GM18868 (cell line): ENCODE measurements around the gene WDR93.
"Not testable (repeated sequence)": the region's sequence is repeated elsewhere in the genome, so short reads cannot be mapped to it uniquely, and the experiment has no call there.

ENCODE experiments used
- ATAC-seq: cut with Tn5 transposase; IDR thresholded peaks from one replicate; pipeline ENCODE4 v1.9.1; 2021; ENCODE audit warnings: mild to moderate bottlenecking, moderate library complexity; ENCODE audit not compliant: unreplicated experiment

Gene WDR93

GRCh38 chr15:89681146-89681545, 9.5 kb upstream of the WDR93 start:
- ATAC-seq, result no peak

DNA sequence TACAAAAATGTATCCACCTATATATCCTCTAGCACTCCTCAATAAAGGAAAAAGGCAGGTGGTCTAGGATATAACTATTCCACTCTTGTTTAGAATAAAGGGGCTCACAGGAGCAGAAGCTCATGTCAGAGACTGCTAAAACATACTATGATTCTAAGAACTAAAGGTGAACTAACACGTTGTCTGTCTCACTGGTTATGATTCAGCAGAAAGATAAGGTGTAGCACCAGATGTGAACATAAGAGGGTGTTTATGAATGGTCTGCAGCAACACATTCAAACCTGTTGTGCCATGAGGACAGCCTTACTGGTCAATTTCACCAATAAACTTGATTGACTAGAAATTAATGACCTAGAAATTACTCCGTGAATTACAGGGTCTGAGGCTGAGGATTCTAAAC, 4.6 kb upstream of the WDR93 start:
- ATAC-seq, result no peak

DNA sequence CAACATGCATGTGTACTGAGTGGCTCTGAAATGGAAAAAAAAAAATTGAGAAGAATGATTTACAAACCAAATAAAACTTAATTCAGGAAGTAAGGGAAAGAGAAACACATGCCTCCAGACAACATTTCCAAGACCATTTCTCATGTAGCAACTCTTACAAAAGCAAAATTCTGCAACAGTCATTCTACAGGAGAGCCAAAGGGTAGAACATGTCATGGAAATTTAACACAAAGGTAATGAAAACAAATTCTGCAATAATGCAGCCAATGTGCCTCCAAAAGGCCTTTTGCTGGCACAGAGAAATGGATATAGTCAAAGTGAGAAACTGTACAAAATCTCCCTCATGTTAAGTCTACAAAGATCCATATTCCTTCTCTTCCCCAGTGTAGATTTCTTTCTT, 4.1 kb upstream of the WDR93 start:
- ATAC-seq, result no peak

DNA sequence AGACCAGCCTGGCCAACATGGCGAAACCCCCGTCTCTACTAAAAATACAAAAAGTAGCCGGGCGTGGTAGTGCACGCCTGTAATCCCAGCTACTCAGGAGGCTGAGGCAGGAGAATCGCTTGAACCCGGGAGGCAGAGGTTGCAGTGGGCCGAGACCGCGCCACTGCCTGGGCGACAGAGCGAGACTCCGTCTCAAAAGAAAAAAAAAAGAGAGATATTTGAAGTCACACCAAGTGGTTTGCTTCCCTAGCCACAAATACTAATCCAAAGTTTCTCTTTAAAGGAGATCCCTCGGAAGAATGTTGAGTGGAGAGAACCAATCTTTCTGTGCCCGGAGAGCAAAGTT, 708 bp upstream of the WDR93 start:
- not testable (repeated sequence) for ATAC-seq

GRCh38 chr15:89693091-89693490, 2.5 kb downstream of the WDR93 start:
- no peak for ATAC-seq

DNA sequence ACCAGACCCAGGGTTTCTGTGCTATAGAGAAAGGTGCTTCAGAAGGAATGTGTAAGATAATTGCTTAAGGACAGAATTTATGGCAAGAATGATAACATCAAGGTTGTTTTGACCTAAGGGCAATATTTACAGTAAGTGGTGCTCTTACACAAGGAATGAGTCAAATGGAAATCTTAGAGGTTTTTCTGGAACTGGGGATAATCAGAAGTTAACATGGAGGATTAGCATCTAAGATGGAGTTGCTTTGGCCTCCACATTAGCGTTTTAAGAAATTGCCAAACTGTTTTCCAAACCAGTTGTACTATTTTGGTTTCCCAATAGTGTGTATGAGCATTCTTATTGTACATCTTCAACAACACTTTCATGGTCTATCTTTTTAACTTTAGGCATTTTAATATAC, 3.1 kb downstream of the WDR93 start:
- ATAC-seq, result no peak

GRCh38 chr15:89695198-89695597, 4.6 kb downstream of the WDR93 start:
- no peak for ATAC-seq

DNA sequence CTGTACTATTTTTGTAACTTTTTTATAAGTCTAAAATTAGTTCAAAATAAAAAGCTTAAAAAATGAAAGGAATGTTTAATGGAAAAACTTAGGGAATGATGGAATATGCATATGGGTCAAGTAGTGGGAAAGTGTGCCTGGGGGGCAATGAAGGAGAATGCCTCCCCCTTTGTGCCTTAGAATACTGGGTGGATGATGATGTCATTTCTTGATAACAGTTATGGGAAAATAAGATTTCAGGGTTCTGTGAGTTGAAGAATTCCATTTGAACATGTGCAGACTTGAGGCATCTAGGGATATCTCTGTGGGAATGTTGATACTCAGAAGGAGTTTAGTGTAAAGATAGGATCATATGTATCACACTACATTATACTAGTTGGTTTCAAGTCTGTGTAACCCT, 13.8 kb downstream of the WDR93 start:
- no peak for ATAC-seq

DNA sequence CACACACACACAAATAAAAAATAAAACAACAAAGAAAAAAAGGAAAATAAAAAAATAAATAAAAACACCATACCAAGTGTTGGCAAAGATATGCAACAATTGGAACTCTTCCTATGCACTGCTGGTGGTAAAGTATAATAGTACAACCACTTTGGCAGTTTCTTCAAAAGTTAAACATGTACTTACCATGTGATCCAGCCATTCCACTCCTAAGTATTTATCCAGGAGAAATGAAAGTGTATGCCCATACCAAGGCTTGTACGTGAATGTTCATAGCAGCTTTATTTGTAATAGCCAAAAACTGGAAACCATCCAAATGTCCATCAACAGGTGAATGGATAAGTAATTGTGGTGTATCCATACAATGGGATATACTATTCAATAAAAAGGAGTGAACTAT, 17.0 kb downstream of the WDR93 start:
- ATAC-seq, result no peak

DNA sequence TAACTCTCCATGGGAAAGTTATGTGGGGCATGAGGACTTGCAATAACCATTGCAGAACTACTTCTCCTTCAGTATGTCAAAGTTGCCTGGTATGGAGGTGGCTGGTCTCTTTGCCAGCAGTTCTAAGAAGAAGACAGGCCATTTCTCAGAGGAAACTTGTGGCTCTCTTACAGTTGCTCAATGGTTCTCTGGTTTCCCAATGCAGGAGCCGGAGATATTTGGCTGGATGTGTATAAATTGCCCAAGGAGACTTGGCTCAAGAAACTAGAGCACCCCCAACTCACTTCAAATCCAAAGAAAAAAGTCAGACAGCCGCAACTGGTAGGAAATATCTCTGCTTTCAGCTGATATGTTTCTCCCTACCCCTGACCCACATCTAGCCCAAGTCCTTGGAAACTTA, 24.2 kb downstream of the WDR93 start:
- ATAC-seq, result no peak

DNA sequence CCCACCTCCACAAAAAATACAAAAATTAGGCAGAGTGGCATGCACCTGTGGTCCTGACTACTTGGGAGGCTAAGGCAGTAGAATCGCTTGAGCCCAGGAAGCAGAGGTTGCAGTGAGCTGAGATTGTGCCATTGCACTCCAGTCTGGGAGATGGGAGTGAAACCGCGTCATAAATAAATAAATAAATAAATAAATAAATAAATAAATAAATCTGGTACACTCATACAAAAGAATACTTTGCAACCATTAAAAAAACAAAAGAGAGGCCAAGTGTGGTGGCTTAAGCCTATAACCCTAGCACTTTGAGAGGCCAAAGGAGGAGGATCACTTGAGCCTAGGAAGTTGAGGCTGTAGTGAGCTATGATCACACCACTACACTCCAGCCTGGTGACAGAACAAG, 32.4 kb downstream of the WDR93 start:
- ATAC-seq, result no peak

DNA sequence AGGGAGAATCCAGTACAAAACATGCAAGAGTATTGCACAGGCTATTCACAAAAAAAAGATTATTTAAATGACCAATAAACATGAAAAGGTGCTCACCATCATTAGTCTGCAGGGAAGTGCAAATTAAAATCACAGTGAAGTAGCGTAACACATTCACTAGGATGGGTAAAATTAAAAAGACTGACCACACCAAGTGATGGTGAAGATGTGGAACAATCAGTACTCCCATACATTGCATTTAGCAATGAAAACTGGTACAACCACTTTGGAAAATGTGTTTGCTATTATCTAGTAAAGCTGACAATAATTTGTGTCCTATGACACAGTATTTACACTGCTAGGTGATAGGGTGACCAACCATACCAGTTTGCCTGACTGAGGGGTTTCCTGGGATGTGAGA, 34.0 kb downstream of the WDR93 start:
- no peak for ATAC-seq

DNA sequence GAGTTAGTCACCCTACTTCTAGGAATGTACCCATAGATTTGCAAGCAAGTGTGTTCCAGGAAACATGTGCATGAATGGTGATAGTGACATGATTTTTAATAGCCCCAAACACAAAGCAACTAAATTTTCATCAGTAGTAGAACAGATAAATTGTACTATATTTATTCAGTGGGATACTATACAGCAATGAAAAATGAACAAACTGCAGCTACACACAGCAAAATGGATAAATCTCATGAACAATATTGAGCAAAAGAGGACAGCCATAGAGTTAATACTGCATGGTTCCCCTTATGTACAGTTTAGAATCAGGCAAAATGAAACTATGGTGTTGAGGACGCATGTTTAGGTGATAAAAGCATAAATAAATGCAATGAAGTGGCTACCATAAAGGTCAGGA, 34.5 kb downstream of the WDR93 start:
- no peak for ATAC-seq

DNA sequence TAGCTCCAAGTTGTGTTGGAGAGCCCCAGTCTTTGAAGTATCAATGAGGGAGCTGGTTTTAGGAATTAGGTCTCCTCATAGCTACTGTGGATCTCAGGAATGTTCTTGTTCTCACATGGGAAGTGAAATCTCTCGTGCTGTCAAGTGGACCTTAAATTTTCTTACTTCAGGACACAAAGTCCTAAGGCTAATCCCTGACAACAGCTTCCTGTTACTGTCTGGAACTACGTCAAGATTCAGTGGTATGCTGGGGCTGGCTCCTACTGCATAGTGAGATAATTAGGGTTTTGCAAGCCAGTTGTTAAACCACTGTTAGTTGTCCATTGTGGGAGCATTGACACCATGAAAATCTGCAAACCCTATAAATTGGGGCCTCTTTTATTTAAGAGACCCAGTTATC, 37.6 kb downstream of the WDR93 start:
- ATAC-seq, result no peak

- ATAC-seq, result no peak
Observed at GRCh38 chr15:89731275-89731674, 40.7 kb downstream of the WDR93 start.

GRCh38 chr15:89732451-89733172, 42.0 kb downstream of the WDR93 start:
- ATAC-seq, result no peak

GRCh38 chr15:89735773-89736172, 45.2 kb downstream of the WDR93 start:
- ATAC-seq, result no peak

- no peak for ATAC-seq
Observed at GRCh38 chr15:89740137-89740536, 49.5 kb downstream of the WDR93 start.

DNA sequence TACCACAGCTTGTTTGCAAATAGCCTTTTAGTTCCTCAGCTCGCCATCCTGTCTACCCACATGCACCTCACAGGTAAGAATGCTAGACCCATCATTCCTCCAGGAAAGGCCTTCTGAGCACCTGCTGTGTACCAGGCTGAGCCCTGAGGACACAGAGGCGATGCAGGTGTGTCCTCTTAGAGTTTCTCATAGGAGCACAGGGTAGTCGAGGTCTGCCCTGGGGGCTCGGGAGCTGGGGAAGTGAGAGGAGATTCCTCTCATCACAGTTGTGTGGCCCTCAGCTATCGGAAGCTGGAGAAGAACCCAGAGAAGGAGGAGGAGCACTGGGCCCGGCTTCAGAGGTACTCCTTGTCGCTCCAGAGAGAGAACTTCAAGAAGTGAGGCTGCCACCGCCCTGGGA, 52.4 kb downstream of the WDR93 start:
- ATAC-seq, result no peak

GRCh38 chr15:89743594-89743993, 53.0 kb downstream of the WDR93 start:
- no peak for ATAC-seq

- no peak for ATAC-seq
Observed at GRCh38 chr15:89745131-89745530, 54.5 kb downstream of the WDR93 start.

- no peak for ATAC-seq
Observed at GRCh38 chr15:89745768-89746167, 55.2 kb downstream of the WDR93 start.

- no peak for ATAC-seq
Observed at GRCh38 chr15:89746386-89746780, 55.8 kb downstream of the WDR93 start.
